ENCODE results near the gene FOXRED1. TPM values are rescaled to one million over a fixed set of nuclear protein-coding genes. Genes with fewer than 3 reads are reported as not detected.

The FOXRED1 gene
- total and polyA plus RNA-seq, 2 of the 13 experiments (the other 11 are each of a cell fraction or from before 2014, with no cell fraction given), result 29.6 to 42.9 TPM

DNA sequence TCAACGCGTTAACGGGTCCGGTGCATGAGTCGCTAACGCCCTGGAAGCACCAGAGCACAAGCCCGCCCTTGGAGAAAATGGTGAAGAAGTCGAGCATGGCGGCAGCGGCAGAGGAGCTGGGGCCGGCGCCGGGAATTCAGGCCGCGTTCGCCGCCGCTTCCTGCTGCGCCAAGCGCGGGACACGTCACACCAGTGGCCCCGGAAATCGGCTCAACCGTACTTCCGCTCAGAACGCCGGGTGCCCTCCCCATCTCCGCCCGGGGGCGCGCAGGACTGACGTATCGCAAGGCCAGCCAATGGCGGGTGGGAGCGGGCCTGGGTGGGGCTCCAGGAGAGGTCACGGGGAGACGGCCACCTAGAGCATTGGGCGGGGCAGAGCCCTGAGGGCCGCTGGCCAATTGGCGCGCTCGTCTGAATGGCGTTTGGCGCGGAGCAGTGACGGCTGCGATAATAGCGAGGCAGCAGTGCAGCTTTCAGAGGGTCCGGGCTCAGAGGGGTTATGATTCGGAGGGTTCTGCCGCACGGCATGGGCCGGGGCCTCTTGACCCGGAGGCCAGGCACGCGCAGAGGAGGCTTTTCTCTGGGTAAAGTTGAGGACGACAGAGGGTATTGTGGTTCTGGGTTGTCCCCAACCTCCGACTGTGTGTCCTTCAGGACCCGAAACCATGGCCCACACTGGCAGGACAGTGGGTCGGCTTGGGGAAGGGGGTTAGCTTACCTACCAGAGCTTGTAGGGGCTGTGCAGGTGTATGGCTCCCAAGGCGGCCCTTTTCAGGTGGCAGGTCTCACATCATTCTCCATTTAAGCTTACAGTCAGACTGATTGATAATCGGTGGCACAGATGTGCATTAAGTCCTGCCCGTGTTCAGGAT is at the start of gene FOXRED1, which contains the start of gene SRPRA (continued):
- TF ChIP-seq CENPX (CRISPR knock-in tag; IDR thresholded peaks at IDR 0.05) (no peak), ZNF788 (CRISPR knock-in tag; IDR thresholded peaks at IDR 0.05; ENCODE audit: borderline replicate concordance) (peak; percentile 70; the same call in 1 of the 2 replicates), LCORL (IDR thresholded peaks at IDR 0.05) (no peak), LCORL (CRISPR knock-in tag; IDR thresholded peaks at IDR 0.05) (peak; percentile 25; the same call in 1 of the 2 replicates), PHF8 (CRISPR knock-in tag; IDR thresholded peaks at IDR 0.05) (peak; percentile 95), IKZF5 (CRISPR knock-in tag; IDR thresholded peaks at IDR 0.05) (peak; percentile 75), ZNF564 (CRISPR knock-in tag; IDR thresholded peaks at IDR 0.05) (no peak), ZNF614 (CRISPR knock-in tag; IDR thresholded peaks at IDR 0.05; ENCODE audit: borderline replicate concordance) (peak; percentile 46; the same call in 1 of the 2 replicates), SNRNP70 (IDR thresholded peaks at IDR 0.05; ENCODE audit: low read depth, low read length) (no peak), NCOR1 (IDR thresholded peaks at IDR 0.05; ENCODE audit: borderline replicate concordance, low read length) (peak; percentile 16; the same call in 1 of the 2 replicates), ZNF841 (CRISPR knock-in tag; IDR thresholded peaks at IDR 0.05; ENCODE audit: borderline replicate concordance) (no peak), FIP1L1 (IDR thresholded peaks at IDR 0.05; ENCODE audit: borderline replicate concordance, insufficient read depth, low read depth, low read length) (no peak), PLRG1 (conservative IDR thresholded peaks at IDR 0.05) (no peak), RFX5 (IDR thresholded peaks at IDR 0.05; ENCODE audit: low read depth, low read length) (peak; percentile 79), IKZF4 (CRISPR knock-in tag; IDR thresholded peaks at IDR 0.05; ENCODE audit: borderline replicate concordance, low read depth, not compliant biosample characterization) (no peak), ISL2 (CRISPR knock-in tag; IDR thresholded peaks at IDR 0.05) (peak; percentile 66; the same call in 1 of the 2 replicates), ZNF460 (CRISPR knock-in tag; IDR thresholded peaks at IDR 0.05; ENCODE audit: borderline replicate concordance) (no peak), GTF3A (CRISPR knock-in tag; conservative IDR thresholded peaks at IDR 0.05) (no peak), IRX3 (CRISPR knock-in tag; IDR thresholded peaks at IDR 0.05; ENCODE audit: borderline replicate concordance, low read depth) (no peak), ZNF274 (CRISPR knock-in tag; IDR thresholded peaks at IDR 0.05) (peak; percentile 56; the same call in 1 of the 2 replicates), TCF12 (IDR thresholded peaks at IDR 0.05) (no peak), TCF12 (CRISPR knock-in tag; IDR thresholded peaks at IDR 0.05) (no peak), FOSL1 (CRISPR knock-in tag; IDR thresholded peaks at IDR 0.05; ENCODE audit: borderline replicate concordance) (no peak), REL (CRISPR knock-in tag; conservative IDR thresholded peaks at IDR 0.05) (no peak), ZNF251 (CRISPR knock-in tag; IDR thresholded peaks at IDR 0.05) (0 out of 2 replicates have a peak, but pooled peaks have one; percentile 61), NR3C1 (CRISPR knock-in tag; IDR thresholded peaks at IDR 0.05) (no peak), MXD1 (CRISPR knock-in tag; IDR thresholded peaks at IDR 0.05) (peak; percentile 45; the same call in 1 of the 2 replicates), ZNF17 (CRISPR knock-in tag; IDR thresholded peaks at IDR 0.05) (no peak), ZNF10 (CRISPR knock-in tag; IDR thresholded peaks at IDR 0.05; ENCODE audit: borderline replicate concordance, low read depth) (no peak)

Measured in HepG2 (cell line).